ENCODE data around the gene MMP3. TPM values are rescaled to one million over a fixed set of nuclear protein-coding genes. Genes with fewer than 3 reads are reported as not detected.

Gene MMP3
- total RNA-seq, 1 donor from 2014 or later = not detected

GRCh38 chr11:102853956-102854355 lies 10.5 kb upstream of the MMP3 start:
- H3K9me3 ChIP-seq = no peaks in the 10 kb centered on the region
- no peaks in the 10 kb centered on the region for H3K36me3 ChIP-seq
- H3K27ac ChIP-seq = no peak overlapping the region
- DNase-seq (no peak), ATAC-seq (no peak)
- intact Hi-C loops (cut with DNase I) = no loop called here
- no peaks in the 10 kb centered on the region for H3K4me1 ChIP-seq
- no peaks in the 10 kb centered on the region for H3K27me3 ChIP-seq (ENCODE audit: low read depth)
- no peak for TF ChIP-seq CTCF (IDR thresholded peaks at IDR 0.05)
- H3K4me3 ChIP-seq = no peak overlapping the region

GRCh38 chr11:102853055-102853454 lies 9.6 kb upstream of the MMP3 start:
- Histone ChIP-seq H3K9me3 (no peaks in the 10 kb centered on the region), H3K4me3 (no peak overlapping the region), H3K36me3 (no peaks in the 10 kb centered on the region), H3K27me3 (ENCODE audit: low read depth) (no peaks in the 10 kb centered on the region), H3K27ac (no peak overlapping the region), H3K4me1 (no peaks in the 10 kb centered on the region)
- DNase-seq (no peak), ATAC-seq (no peak)
- TF ChIP-seq CTCF (IDR thresholded peaks at IDR 0.05) = no peak
- intact Hi-C loops (cut with DNase I) = no loop called here

- Histone ChIP-seq H3K27me3 (ENCODE audit: low read depth) (no peaks in the 10 kb centered on the region), H3K36me3 (no peaks in the 10 kb centered on the region), H3K4me1 (no peaks in the 10 kb centered on the region), H3K4me3 (no peak overlapping the region), H3K9me3 (no peaks in the 10 kb centered on the region), H3K27ac (no peak overlapping the region)
- ATAC-seq = no peak
- intact Hi-C loops (cut with DNase I) = no loop called here
- DNase-seq = no peak
- TF ChIP-seq CTCF (IDR thresholded peaks at IDR 0.05) = no peak
Observed at GRCh38 chr11:102850973-102851745, 7.8 kb upstream of the MMP3 start.

- TF ChIP-seq CTCF (IDR thresholded peaks at IDR 0.05) = no peak
- no peak for ATAC-seq
- Histone ChIP-seq H3K9me3 (no peaks in the 10 kb centered on the region), H3K36me3 (no peaks in the 10 kb centered on the region), H3K4me1 (no peaks in the 10 kb centered on the region), H3K27ac (no peak overlapping the region), H3K27me3 (ENCODE audit: low read depth) (no peaks in the 10 kb centered on the region), H3K4me3 (no peak overlapping the region)
- DNase-seq = no peak
- intact Hi-C loops (cut with DNase I) = no loop called here
Observed at GRCh38 chr11:102849311-102849710, 5.9 kb upstream of the MMP3 start.

- H3K9me3 ChIP-seq = no peaks in the 10 kb centered on the region
- intact Hi-C loops (cut with DNase I) = no loop called here
- H3K36me3 ChIP-seq = no peaks in the 10 kb centered on the region
- H3K27ac ChIP-seq = no peak overlapping the region
- TF ChIP-seq CTCF (IDR thresholded peaks at IDR 0.05) = no peak
- no peaks in the 10 kb centered on the region for H3K27me3 ChIP-seq (ENCODE audit: low read depth)
- ATAC-seq (no peak), DNase-seq (no peak)
- no peak overlapping the region for H3K4me3 ChIP-seq
- H3K4me1 ChIP-seq = no peaks in the 10 kb centered on the region
Observed at GRCh38 chr11:102846292-102846691, 2.9 kb upstream of the MMP3 start.
